ENCODE results near the gene SYNE1. TPM values are rescaled to one million over a fixed set of nuclear protein-coding genes. Genes with fewer than 3 reads are reported as not detected.
A peak's percentile ranks its signal among the peaks of the same experiment; 100 is the strongest.
"Not testable (repeated sequence)": the region's sequence is repeated elsewhere in the genome, so short reads cannot be mapped to it uniquely, and the experiment has no call there.

Gene SYNE1
- total and polyA plus RNA-seq, 2 experiments from 2014 or later, result 14.6 to 83.9 TPM

DNA sequence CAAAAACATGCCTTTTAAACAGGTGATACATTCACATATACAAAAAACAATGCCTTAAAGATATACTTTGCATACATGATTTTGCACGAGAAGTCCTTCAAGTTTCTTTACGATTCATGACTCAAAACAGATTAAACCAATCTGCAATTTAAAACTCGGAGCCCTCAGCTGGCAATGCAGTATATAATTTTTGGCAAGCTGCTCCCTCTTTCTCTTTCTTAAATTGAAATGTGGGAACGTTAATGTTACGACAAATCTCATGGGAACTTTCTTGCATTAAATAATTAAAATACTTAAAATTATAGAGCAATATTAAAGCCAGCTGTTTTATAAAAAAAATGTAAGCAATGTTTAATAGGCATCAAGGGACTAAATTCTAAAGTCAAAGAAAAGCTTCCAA is 495.1 kb downstream of the SYNE1 start:
- Histone ChIP-seq H3K36me3 (peaks cover 19% of the 10 kb centered on the region), H3K4me1 (ENCODE audit: low read depth) (no peaks in the 10 kb centered on the region), H3K27me3 (no peaks in the 10 kb centered on the region), H3K9me3 (ENCODE audit: low read depth) (no peaks in the 10 kb centered on the region), H3K27ac (no peak overlapping the region), H3K4me3 (no peak overlapping the region)
- TF ChIP-seq, protein P1, sequence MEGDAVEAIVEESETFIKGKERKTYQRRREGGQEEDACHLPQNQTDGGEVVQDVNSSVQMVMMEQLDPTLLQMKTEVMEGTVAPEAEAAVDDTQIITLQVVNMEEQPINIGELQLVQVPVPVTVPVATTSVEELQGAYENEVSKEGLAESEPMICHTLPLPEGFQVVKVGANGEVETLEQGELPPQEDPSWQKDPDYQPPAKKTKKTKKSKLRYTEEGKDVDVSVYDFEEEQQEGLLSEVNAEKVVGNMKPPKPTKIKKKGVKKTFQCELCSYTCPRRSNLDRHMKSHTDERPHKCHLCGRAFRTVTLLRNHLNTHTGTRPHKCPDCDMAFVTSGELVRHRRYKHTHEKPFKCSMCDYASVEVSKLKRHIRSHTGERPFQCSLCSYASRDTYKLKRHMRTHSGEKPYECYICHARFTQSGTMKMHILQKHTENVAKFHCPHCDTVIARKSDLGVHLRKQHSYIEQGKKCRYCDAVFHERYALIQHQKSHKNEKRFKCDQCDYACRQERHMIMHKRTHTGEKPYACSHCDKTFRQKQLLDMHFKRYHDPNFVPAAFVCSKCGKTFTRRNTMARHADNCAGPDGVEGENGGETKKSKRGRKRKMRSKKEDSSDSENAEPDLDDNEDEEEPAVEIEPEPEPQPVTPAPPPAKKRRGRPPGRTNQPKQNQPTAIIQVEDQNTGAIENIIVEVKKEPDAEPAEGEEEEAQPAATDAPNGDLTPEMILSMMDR (IDR thresholded peaks at IDR 0.05; ENCODE audit: low read depth, low read length), result no peak
- no peak for DNase-seq (ENCODE audit: low read depth in 1 of 2, low spot score in 1 of 2)

DNA sequence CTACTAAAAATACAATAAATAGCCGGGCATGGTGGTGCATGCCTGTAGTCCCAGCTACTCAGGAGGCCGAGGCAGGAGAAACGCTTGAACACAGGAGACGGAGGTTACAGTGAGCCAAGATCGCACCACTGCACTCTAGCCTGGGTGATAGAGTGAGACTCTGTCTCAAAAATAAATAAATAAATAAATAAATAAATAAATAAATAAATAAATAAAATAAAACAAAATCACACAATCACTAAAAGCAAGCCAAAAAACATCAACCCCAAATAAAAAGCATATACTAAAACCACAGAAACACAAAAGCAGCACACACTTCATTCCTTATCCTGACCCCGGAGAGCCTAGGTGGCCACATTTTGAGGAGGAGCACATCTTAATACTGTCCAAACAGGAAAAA is 498.8 kb downstream of the SYNE1 start:
- not testable (repeated sequence) for H3K27me3 ChIP-seq; H3K4me3 ChIP-seq; H3K4me1 ChIP-seq (ENCODE audit: low read depth); DNase-seq (ENCODE audit: low read depth in 1 of 2, low spot score in 1 of 2); H3K9me3 ChIP-seq (ENCODE audit: low read depth); H3K27ac ChIP-seq
- peaks cover 42% of the 10 kb centered on the region for H3K36me3 ChIP-seq

DNA sequence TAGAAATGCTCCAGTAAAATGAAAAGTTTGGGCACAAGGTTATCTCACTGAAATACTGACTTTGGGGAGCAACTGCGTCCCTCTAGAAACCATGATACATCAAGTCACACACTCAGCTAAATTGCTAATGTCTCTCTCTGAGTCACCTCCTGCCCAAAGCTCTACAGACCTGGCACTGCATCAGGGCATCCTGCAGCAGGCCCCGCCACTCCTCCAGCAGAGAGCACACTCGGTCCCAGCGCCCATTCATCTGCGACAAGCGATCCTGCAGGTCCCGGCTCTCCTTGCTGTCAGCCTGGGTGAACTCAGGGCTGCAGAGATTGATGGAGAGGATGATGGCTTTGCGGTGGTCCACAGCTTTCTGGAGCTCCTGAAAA is 500.7 kb downstream of the SYNE1 start:
- H3K4me1 ChIP-seq (ENCODE audit: low read depth), result no peaks in the 10 kb centered on the region
- no peak overlapping the region for H3K4me3 ChIP-seq
- no peaks in the 10 kb centered on the region for H3K9me3 ChIP-seq (ENCODE audit: low read depth)
- H3K36me3 ChIP-seq, result peaks cover 53% of the 10 kb centered on the region
- H3K27ac ChIP-seq, result no peak overlapping the region
- TF ChIP-seq, protein P1 (IDR thresholded peaks at IDR 0.05; ENCODE audit: low read depth, low read length), result no peak
- no peaks in the 10 kb centered on the region for H3K27me3 ChIP-seq
- no peak for DNase-seq (ENCODE audit: low read depth in 1 of 2, low spot score in 1 of 2)

DNA sequence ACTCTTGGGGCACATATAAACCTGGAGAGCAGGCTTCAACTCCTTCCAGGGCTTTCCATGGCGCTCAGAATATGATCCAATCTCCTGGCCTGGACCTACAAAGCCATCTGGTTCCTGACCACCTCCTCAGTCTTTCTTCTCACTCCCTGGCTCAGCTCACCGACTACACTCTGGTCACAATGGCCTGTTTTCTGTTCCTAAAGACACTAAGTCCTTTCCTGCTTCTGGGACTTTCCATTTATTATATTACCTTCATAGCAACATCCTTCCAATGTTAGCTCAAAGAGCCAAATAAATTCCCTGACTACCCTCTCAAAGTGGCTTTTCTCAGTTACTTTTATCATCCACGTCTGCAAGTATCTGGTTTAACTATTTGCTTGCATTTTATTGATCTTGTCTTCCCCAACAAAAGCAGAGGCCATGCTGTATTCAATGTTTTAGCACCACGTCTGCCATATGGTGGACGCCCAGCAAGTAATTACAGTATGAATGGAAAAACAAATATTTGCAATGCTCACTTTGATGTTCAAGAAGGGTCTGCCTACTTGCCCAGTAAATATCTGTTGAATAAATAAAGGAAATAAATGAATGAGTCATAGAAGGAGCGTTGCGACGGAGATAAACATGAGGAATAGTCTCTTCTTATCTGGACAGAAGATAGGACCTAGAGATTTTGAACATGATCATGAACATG is 501.3 kb downstream of the SYNE1 start:
- Histone ChIP-seq H3K4me3 (no peak overlapping the region), H3K36me3 (peaks cover 50% of the 10 kb centered on the region), H3K27me3 (no peaks in the 10 kb centered on the region), H3K9me3 (ENCODE audit: low read depth) (no peaks in the 10 kb centered on the region), H3K4me1 (ENCODE audit: low read depth) (no peaks in the 10 kb centered on the region), H3K27ac (no peak overlapping the region)
- no peak for DNase-seq (ENCODE audit: low read depth in 1 of 2, low spot score in 1 of 2)
- TF ChIP-seq, protein P1 (IDR thresholded peaks at IDR 0.05; ENCODE audit: low read depth, low read length), result no peak

DNA sequence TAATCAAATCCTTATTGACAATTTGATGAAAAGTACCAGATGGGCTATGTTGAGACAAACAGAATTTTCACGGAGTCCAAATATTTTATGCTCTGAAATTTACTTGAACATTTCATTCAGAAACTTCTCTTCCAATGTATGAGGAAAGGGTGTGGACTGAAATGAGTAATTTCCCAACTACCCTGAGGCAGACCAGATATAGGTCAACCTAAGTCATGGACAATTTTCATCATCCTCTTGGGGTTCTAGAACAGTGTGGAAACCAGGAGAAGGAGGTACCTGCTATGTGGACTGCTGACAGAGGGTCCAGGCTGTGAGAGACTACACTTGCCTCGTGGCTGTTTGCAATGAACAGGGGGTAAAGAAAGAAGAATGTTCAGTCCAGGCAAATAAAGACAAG is 506.7 kb downstream of the SYNE1 start:
- no peak for DNase-seq (ENCODE audit: low read depth in 1 of 2, low spot score in 1 of 2)
- Histone ChIP-seq H3K27me3 (no peaks in the 10 kb centered on the region), H3K27ac (no peak overlapping the region), H3K36me3 (peaks cover 32% of the 10 kb centered on the region), H3K4me1 (ENCODE audit: low read depth) (no peaks in the 10 kb centered on the region), H3K4me3 (no peak overlapping the region), H3K9me3 (ENCODE audit: low read depth) (no peaks in the 10 kb centered on the region)
- TF ChIP-seq, protein P1 (IDR thresholded peaks at IDR 0.05; ENCODE audit: low read depth, low read length), result no peak

DNA sequence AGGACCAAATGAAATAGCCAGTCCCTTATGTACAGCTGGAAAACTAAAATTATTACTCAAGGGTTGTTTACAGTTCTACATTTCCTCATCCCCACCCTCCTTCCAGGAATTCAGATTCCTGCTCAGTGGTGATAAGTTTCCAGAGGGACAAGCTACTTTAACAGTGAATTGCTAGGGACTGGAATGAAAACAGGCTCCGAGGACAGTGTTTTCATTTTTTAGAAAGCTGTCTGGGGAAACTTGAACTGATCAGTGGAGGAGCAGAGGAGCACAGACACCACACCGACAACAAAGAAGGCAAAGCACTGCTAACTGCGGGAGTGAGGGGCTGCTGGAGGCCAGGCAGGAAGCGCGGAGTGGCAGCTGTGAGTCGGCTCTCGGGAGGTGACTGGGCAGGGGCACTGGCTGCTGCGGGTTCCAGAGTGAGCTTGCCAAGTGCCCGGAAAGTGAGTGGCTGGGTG is 507.4 kb downstream of the SYNE1 start:
- Histone ChIP-seq H3K27me3 (no peaks in the 10 kb centered on the region), H3K36me3 (peaks cover 28% of the 10 kb centered on the region), H3K27ac (peak overlapping the region; percentile 50), H3K9me3 (ENCODE audit: low read depth) (no peaks in the 10 kb centered on the region), H3K4me1 (ENCODE audit: low read depth) (peaks cover 2% of the 10 kb centered on the region), H3K4me3 (no peak overlapping the region)
- peak in 1 of 2 donors; percentile 67 for DNase-seq (ENCODE audit: low read depth in 1 of 2, low spot score in 1 of 2)
- TF ChIP-seq, protein P1 (IDR thresholded peaks at IDR 0.05; ENCODE audit: low read depth, low read length), result no peak

All from cardiac muscle cell (in vitro differentiated cells and primary cell).